ENCODE measurements around the gene STK32C.

The STK32C gene

DNA sequence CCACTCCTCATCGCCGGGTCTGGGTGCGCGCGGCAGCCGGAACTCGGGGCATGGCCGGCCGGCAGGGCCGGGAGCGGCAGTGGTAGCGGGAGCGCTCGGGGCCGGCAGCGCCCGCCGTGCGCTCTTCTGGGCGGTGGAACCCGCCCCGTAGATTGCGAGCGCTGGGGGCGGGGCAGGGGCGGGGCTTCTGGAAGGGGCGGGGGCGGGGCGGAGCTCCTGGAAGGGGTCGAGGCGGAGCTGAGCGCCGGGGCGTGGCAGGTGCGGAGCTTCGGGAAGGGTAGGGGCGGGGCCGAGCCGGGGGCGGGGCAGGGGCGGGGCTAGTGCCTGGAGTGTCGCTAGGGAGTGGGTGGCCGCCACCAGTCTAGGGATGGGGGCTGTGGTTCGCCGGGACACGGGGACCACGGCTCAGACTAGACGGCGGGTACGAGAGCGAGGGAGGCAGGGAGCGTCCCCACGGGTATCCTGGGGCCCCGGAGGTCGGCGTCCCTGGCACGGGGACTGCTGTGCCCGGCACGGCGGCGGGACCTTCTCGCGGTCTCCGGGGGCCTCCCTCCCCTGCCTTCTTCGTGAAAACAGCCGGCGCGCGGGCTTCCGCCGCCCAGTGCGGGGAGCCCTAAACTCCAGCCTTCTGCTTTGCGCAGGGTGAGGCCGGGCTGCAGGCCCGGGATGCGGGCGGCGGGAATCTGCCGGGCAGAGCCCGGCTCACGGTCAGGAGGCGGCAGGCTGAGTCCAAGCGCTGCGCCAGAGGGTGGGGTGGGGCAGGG is at the start of gene STK32C:
Gene STK32C, minus strand, starts transcription at position 128 of the 764 bp plus-strand sequence. Its CDS starts 117 bp downstream, at position 11.
- DNase-seq (ENCODE audit: low spot score) = peak; percentile 89

DNA sequence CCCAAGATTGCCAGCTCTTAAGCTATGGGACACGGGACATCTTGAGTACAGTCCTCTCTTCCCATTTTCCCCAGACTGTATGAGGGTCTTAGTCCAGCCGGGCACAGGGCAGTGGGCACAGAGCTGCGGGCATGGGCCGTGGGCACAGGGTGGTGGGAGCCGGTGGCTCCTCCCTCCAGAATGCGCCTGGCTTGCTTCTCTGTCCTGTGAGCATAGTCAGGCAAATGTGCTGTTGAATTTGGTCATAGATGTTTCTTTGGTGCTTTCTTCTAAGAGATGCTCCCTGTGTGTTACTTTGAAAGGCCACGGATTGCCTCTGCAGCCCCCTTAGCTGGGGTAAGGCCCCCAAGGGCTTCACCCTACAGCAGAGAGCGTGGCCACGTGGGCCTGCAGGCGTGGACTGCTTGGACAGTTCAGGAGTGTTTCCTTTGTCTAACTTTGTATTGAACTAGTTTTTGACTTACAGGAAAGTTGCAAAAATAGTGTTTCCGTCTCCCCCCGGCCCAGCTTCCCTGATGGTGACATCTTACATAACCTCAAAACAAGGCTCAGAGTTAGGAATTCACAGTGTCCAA is 49.0 kb upstream of the STK32C start:
- DNase-seq (ENCODE audit: low spot score) = no peak

DNA sequence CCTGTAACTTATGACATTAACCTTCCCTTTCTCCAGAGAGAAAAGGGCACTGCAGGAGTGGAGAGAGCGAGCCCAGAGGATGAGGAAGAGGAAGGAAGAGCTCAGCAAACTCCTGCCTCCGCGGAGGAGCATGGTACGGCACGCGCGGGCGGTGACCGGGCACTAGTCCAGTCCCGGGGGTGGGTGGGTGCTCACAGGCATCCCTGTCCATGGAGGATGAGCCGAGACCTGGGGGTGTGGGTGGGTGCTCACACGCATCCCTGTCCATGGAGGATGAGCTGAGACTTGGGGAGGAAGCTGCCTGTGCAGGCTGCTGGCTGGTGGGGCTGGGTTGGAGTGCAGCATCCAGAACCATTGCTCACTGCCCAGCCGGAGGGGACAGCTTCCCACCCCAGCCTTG is 48.0 kb upstream of the STK32C start:
- no peak for DNase-seq (ENCODE audit: low spot score)

DNA sequence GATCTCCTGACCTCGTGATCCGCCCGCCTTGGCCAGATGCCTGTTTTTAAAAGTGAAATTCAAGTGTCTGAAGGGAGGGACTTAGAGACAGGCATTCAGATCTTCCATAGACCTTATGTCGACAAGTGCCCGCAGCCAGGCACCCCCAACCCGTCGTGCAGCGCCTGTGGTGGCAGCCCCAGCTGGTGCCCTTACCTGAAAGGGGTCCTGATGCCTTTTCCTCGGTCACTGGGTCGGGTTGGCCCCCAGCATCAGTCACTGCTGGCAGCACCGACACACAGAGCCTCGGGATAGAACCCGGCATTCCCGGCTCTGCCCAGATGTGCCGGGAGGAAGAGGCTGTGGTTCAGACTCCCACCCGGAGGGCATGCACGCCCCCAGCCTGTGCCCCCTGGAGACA is 47.5 kb upstream of the STK32C start:
- DNase-seq (ENCODE audit: low spot score) = no peak

DNA sequence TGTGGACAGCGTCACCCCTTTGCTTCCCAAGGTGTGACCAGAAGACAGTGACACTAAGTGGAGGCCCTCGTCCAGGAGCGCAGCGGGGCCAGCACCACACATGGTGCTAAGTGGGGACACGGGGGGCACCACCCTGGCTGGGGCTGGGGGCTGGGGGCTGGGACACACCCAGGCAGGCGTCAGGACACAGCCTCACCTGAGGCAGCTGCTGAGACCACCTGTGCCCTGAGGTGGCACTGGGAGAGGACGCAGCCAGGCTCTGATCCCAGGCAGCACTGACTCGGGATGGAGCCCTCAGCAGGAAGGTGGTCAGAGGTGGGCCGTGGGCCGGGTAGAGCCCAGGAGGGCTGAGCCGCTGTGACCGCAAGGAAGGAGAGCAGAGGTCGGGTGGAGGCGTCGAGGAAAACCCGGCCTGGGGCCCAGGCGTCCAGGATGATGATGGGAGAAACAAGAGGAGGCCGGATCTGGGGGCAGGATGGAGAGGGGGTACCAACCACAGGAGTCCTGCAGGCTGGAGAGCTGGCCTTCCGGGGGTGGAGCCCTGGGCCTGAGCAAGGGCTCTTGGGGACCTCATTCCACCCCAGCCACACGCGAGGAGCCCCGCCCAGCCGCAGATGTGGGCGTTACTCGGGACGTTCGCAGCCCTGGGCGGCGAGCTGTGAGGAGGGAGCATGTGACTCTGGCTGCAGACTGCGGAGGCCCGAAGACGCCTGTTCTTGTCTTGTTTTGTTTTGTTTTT is 46.8 kb upstream of the STK32C start:
- DNase-seq (ENCODE audit: low spot score) = no peak

DNA sequence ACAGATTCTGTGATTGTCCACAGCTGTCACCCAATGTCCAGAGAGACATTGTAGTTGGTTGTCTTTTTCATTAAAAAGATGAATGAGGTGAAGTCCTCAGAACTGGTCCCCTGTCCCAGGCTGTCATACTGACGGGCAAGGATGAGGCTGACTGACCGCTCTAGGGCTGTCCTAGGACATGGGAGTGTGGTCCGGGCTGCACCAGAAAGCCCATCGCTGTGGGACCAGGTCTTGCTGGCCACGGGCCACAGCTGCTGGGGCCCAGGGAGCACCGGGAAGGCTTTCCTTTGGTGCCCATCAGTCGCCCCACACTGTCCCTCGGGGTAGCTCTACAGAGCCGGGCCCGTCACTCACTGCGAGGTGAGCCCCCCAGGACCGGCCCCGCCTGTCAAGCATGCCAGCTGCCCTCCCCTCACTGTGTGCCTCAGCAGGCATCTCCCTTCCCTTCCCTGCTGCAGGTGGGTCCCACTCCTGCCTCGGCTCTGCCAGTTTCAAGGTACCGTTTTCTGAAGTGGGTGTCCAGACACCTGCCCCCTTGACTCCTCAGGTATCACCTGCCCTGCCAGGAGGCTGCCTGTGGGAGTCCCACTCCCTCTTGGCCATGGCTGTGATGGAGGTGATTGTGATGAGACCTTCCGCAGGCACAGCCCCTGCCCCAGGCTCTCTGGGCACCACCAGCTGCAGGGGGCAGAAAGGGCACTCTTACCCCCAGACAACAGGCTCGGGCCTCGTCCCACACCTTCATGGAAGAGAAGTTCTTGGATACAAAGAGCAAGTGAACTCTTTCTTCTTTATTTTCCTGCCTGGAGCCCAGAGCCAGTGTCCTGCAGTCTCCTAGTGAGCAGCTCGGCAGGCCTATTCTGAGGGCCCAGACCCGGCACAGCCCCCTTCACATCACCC is 46.0 kb upstream of the STK32C start:
- DNase-seq (ENCODE audit: low spot score) = no peak

- peak; percentile 73 for DNase-seq (ENCODE audit: low spot score)
Measured at GRCh38 chr10:132352462-132353308, 44.9 kb upstream of the STK32C start.

- no peak for DNase-seq (ENCODE audit: low spot score)
Measured at GRCh38 chr10:132351611-132352010, 43.9 kb upstream of the STK32C start.

DNA sequence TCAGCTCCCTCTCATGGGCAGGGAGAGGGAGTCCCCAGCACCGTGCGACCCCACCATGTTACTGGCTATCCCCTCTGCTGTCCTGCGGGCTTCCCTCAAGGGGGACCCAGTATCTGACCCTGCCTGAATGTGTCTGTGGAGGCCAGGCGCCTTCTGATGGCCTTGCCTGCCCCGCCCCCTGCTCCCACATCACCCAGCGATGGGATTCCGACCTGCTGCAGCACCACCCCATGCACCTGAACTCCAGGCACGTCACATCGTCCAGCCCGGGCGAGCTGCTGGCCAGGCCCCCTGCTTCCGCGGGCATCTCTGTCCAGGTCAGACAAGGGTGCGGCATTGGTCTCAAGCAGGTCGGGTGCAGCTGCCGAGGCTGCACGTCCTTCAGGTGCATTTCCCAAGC is 43.2 kb upstream of the STK32C start:
- DNase-seq (ENCODE audit: low spot score) = no peak

DNA sequence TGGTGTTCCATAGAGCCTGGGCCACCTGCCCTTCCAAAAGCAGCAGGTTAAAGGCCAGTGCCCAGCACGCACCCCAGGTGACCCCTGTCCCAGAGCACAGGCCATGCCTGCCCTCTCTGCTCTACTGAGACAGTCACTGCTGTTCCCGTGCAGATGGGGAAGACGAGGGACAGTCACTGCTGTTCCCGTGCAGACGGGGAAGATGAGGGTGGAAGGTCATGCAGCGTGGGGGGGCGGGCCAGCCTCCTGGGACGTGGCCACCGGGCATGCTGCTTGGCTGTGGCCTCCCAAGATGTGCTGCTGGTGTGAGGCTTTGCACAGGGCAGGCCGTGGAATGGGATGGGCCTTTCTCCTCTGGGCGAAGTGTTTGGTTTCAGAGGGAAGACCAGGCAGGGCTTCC is 42.6 kb upstream of the STK32C start:
- no peak for DNase-seq (ENCODE audit: low spot score)

DNA sequence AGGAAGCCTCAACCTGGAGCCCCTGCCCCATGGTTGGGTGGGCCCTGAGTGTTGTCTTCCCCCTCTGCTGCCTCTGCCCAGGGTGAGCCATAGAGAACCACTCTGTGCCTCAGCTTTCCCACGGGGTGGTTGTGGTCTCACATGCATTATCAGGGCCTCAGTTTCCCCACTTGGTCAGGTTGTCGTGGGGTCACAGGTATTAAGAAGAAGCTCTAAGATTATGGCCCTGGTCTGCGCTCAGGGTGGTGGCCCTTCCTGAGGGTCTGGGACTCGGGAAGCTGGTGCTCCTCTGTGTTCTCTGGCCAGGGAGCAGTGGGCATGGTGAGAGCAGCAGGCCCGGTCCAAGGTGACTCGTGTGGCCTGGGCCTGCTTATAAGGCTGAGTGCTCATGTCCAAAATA is 42.0 kb upstream of the STK32C start:
- DNase-seq (ENCODE audit: low spot score) = no peak

DNA sequence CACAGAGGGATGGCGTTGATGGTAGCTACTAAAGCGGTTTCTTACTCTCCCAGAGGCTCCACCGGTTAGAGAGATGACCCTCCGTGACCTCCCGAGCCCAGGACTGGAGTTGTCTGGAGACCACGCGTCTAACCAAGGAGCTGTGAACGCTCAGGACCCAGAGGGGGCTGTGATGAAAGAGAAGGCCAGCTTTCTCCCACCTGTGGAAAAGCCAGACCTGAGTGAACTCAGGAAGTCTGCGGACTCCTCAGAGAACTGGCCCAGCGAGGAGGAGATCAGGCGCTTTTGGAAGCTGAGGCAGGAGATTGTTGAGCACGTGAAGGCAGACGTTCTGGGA is 40.1 kb upstream of the STK32C start:
- no peak for DNase-seq (ENCODE audit: low spot score)

DNA sequence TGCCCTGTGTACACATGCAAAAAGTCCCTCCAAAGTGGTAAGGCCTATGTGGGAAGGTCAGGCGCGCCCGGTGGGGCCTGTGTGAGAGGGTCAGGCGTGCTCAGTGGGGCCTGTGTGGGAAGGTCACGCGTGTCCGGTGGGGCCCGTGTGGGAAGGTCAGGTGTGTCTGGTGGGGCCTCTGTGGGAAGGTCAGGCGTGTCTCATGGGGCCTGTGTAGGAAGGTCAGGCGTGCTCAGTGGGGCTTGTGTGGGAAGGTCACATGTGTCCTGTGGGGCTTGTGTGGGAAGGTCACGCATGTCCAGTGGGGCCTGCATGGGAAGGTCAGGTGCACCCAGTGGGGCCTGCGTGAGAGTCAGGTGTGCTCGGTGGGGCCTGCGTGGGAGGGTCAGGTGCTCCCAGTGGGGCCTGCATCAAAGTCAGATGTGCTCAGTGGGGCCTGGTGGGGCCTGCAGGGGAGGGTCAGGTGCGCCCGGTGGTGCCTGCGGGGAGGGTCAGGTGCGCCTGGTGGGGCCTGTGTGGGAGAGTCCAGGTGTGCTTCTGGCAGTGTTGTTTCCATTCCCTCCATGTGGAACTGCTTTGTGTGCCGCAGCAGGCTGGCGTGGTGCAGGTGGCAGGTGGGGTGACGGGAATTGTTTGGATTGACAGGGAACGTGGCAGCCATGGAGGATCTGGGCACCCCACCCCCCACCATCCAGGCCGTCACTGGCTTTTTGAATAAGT is 39.6 kb upstream of the STK32C start:
- no peak for DNase-seq (ENCODE audit: low spot score)

GRCh38 chr10:132346806-132347205 is 39.1 kb upstream of the STK32C start:
- DNase-seq (ENCODE audit: low spot score) = no peak

DNA sequence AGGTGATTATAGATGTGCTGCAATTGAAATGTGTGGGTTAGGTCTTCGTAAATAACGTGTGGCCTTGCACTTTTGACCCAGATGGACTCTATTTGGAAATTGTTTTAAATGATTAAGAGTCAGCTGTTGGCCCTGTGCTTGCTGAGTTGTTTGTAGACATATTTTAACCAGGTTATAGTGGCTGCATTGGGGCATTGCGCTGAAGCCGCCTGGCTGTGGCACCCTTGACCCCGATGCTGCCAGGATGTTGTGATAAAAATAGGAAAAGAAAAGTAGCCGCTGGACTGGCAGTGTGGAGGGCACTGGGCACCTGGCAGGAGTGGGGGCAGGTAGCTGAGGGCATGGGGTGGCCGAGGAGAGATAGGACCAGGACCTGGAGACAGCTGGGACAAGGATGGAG is 37.6 kb upstream of the STK32C start:
- no peak for DNase-seq (ENCODE audit: low spot score)

- DNase-seq (ENCODE audit: low spot score) = no peak
Measured at GRCh38 chr10:132344386-132344785, 36.6 kb upstream of the STK32C start.

- no peak for DNase-seq (ENCODE audit: low spot score)
Measured at GRCh38 chr10:132342553-132342952, 34.8 kb upstream of the STK32C start.

DNA sequence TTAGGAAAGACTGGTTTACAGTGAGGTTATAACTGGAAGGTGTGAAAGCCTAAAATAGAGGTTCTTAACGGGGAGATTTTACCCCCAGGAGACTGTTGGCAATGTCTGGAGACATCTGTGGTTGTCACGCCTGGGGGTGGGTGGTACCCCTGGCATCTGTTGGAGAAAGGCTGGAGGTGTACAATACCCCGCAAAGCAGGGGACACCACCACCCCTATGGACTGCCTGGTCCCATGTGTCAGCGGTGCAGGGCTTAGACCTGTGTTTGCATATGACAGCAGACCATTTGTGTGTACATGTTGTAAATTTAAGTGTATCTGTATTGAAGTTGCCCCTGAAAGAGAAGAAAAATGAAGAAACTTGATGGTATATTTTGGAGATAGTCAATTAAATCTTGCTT is 34.0 kb upstream of the STK32C start:
- no peak for DNase-seq (ENCODE audit: low spot score)

DNA sequence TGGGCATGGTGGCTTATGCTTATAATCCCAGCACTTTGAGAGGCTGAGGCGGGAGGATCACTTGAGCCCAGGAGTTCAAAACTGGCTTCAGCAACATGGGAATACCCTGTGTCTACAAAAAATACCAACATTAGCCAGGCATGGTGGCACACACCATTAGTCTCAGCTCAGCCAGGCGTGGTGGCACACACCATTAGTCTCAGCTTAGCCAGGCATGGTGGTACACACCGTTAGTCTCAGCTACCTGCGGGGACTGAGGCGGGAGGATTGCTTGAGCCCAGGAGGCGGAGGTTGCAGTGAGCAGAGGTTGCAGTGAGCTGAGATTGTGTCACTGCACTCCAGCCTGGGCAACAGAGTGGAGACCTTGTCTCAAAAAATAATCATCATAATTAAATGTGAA is 33.3 kb upstream of the STK32C start:
- no peak for DNase-seq (ENCODE audit: low spot score)

GRCh38 chr10:132339276-132339675 is 31.5 kb upstream of the STK32C start:
- DNase-seq (ENCODE audit: low spot score) = no peak

GRCh38 chr10:132338876-132339275 is 31.1 kb upstream of the STK32C start:
- DNase-seq (ENCODE audit: low spot score) = no peak

Data from activated CD4-positive, alpha-beta T cell treated with anti-CD3 and anti-CD28 coated beads, Interleukin-2, Interleukin-4, amounts not matched to agents 100 ng/mL and 50 ng/mL, durations not matched to agents 16 hours and 8 hours (primary cell).